SK-N-SH (cell line): ENCODE data around the gene CLK4. TPM values are rescaled to one million over a fixed set of nuclear protein-coding genes. Genes with fewer than 3 reads are reported as not detected.

Experiments
- CTCF ChIA-PET: fragments of 300-600, 350-600 bp; formaldehyde crosslinking; extraction: SDS; loops from one replicate; lab custom pipeline; 2021; lab: Yijun Ruan, JAX
- POLR2A ChIA-PET: fragments of 350-600 bp; sonication (Branson Sonifier 250); formaldehyde crosslinking; extraction: SDS; loops from one replicate; lab custom pipeline; 2020; ENCODE audit warnings: antibody characterized with exemption, inconsistent platforms; lab: Yijun Ruan, JAX
- DNase-seq: peaks from one replicate; pipeline ENCODE4 v3.0.0; 2012
- H2AFZ ChIP-seq: fragments of 200-600 bp; sonication (generic); 2 replicates; pipeline ENCODE4 v1.8.1; 2016; ENCODE audit warnings: antibody characterized with exemption, mild to moderate bottlenecking, low read depth
- H3F3A ChIP-seq: fragments of 200-600 bp; sonication (generic); replicated peaks from 2 replicates; pipeline ENCODE3; 2016; ENCODE audit warnings: antibody characterized with exemption, mild to moderate bottlenecking; ENCODE audit not compliant: insufficient read depth
- H3K27ac ChIP-seq, 2 experiments: fragments of 200-500 bp in 1 of 2; fragments of 200-600 bp in 1 of 2; sonication (Bioruptor generic) in 1 of 2; sonication (generic), shearing (Covaris generic) in 1 of 2; 2 replicates each; pipeline versions ENCODE4 v1.5.1 to v1.6.1; 2014 to 2016; ENCODE audit warnings: low read depth in 2 of 2, inconsistent platforms in 1 of 2, low read length in 1 of 2, mild to moderate bottlenecking in 1 of 2, mixed read lengths in 1 of 2
- H3K27me3 ChIP-seq: fragments of 200-600 bp; sonication (generic), shearing (Covaris generic); 2 replicates; pipeline ENCODE4 v1.6.1; 2016; ENCODE audit warnings: mixed run types; ENCODE audit not compliant: insufficient read depth
- H3K36me3 ChIP-seq, 2 experiments: fragments of 200-500 bp in 1 of 2; fragments of 200-600 bp in 1 of 2; sonication (Bioruptor generic) in 1 of 2; sonication (generic) in 1 of 2; replicated peaks in 1 of 2; 2 replicates each; pipeline versions ENCODE3 to v1.5.1; 2014 to 2016; ENCODE audit warnings: low read length in 1 of 2, mild to moderate bottlenecking in 1 of 2; ENCODE audit not compliant: insufficient read depth in 2 of 2, control insufficient read depth in 1 of 2
- H3K4me1 ChIP-seq, 2 experiments: fragments of 200-500 bp in 1 of 2; fragments of 200-600 bp in 1 of 2; sonication (Bioruptor generic) in 1 of 2; sonication (generic), shearing (Covaris generic) in 1 of 2; 2 replicates each; pipeline versions ENCODE4 v1.5.1 to v1.6.1; 2014 to 2016; ENCODE audit warnings: low read depth in 1 of 2, low read length in 1 of 2, mixed run types in 1 of 2; ENCODE audit not compliant: insufficient read depth in 2 of 2, control insufficient read depth in 1 of 2
- H3K4me2 ChIP-seq: fragments of 200-600 bp; sonication (generic), shearing (Covaris generic); 2 replicates; pipeline ENCODE4 v1.6.1; 2017; ENCODE audit warnings: mixed run types
- H3K4me3 ChIP-seq, 2 experiments: fragments of 200-500 bp in 1 of 2; fragments of 200-600 bp in 1 of 2; sonication (Bioruptor generic) in 1 of 2; sonication (generic), shearing (Covaris generic) in 1 of 2; 2 replicates each; pipeline versions ENCODE4 v1.5.1 to v1.8.1; 2014 to 2016; ENCODE audit warnings: low read depth in 2 of 2, inconsistent platforms in 1 of 2, low read length in 1 of 2, mild to moderate bottlenecking in 1 of 2, mixed read lengths in 1 of 2, moderate library complexity in 1 of 2
- H3K79me2 ChIP-seq: fragments of 200-600 bp; sonication (generic); 2 replicates; pipeline ENCODE4 v1.8.1; 2017; ENCODE audit warnings: mild to moderate bottlenecking; ENCODE audit not compliant: insufficient read depth
- H3K9ac ChIP-seq: fragments of 200-600 bp; sonication (generic); 2 replicates; pipeline ENCODE4 v1.6.1; 2017; ENCODE audit warnings: mixed run types
- H3K9me2 ChIP-seq: fragments of 200-600 bp; sonication (generic); 2 replicates; pipeline ENCODE4 v1.6.1; 2017; ENCODE audit warnings: mixed run types
- H3K9me3 ChIP-seq: fragments of 200-600 bp; sonication (generic); 2 replicates; pipeline ENCODE4 v1.6.1; 2017; ENCODE audit warnings: mixed run types, mild to moderate bottlenecking, moderate library complexity
- H4K20me1 ChIP-seq: fragments of 200-600 bp; sonication (generic); 2 replicates; pipeline ENCODE4 v1.6.1; 2017; ENCODE audit warnings: mild to moderate bottlenecking, mixed run types; ENCODE audit not compliant: insufficient read depth
- ELF1 ChIP-seq: IDR thresholded peaks from 2 replicates; pipeline ENCODE4 v1.4.0; 2012
- EP300 ChIP-seq, 2 experiments: IDR thresholded peaks; 2 replicates each; pipeline versions ENCODE4 v1.4.0 to v1.6.1; 2012; ENCODE audit warnings: borderline replicate concordance in 1 of 2, low read depth in 1 of 2, low read length in 1 of 2
- EZH2phosphoT487 ChIP-seq: fragments of 200-600 bp; sonication (generic); IDR thresholded peaks from 2 replicates; pipeline ENCODE4 v1.6.1; 2017; ENCODE audit warnings: low read depth, mixed run types, mild to moderate bottlenecking, antibody characterized with exemption, moderate library complexity, borderline replicate concordance
- FOSL2 ChIP-seq: IDR thresholded peaks from 2 replicates; pipeline ENCODE4 v1.4.0; 2012; ENCODE audit warnings: low read depth, mild to moderate bottlenecking, moderate library complexity, borderline replicate concordance
- FOXJ3 ChIP-seq: sonication (generic); formaldehyde crosslinking; IDR thresholded peaks from 2 replicates; pipeline ENCODE4 v1.5.1; 2020; ENCODE audit warnings: mild to moderate bottlenecking, missing genetic modification reagents
- GABPA ChIP-seq: IDR thresholded peaks from 2 replicates; pipeline ENCODE4 v1.4.0; 2012; ENCODE audit warnings: low read depth, mild to moderate bottlenecking
- GATA2 ChIP-seq: sonication (generic); formaldehyde crosslinking; IDR thresholded peaks from 2 replicates; pipeline ENCODE4 v1.5.0; 2020; ENCODE audit warnings: mild to moderate bottlenecking, missing genetic modification reagents
- MEF2A ChIP-seq: IDR thresholded peaks from 2 replicates; pipeline ENCODE4 v1.4.0; 2012; ENCODE audit warnings: low read depth, borderline replicate concordance
- POLR2AphosphoS5 ChIP-seq: IDR thresholded peaks from 2 replicates; pipeline ENCODE4 v1.6.1; 2012; ENCODE audit warnings: low read depth, low read length
- RAD21 ChIP-seq: IDR thresholded peaks from 2 replicates; pipeline ENCODE4 v1.6.1; 2012; ENCODE audit warnings: mild to moderate bottlenecking, low read length
- RCOR1 ChIP-seq: fragments of 150-350 bp; IDR thresholded peaks from 2 replicates; pipeline ENCODE4 v1.6.1; 2017; ENCODE audit warnings: antibody characterized with exemption, low read length
- RFX5 ChIP-seq: IDR thresholded peaks from 2 replicates; pipeline ENCODE4 v1.6.1; 2012; ENCODE audit warnings: mild to moderate bottlenecking, improper control_type of control experiment, low read length
- SIN3A ChIP-seq: IDR thresholded peaks from 2 replicates; pipeline ENCODE4 v1.6.1; 2012; ENCODE audit warnings: low read depth, mild to moderate bottlenecking, low read length, moderate library complexity, borderline replicate concordance
- SMC3 ChIP-seq: IDR thresholded peaks from 2 replicates; pipeline ENCODE4 v1.6.1; 2012; ENCODE audit warnings: low read depth, low read length, improper control_type of control experiment
- TCF12 ChIP-seq: IDR thresholded peaks from 2 replicates; pipeline ENCODE4 v1.4.0; 2012
- YY1 ChIP-seq: IDR thresholded peaks from 2 replicates; pipeline ENCODE4 v1.4.0; 2012; ENCODE audit warnings: low read depth, mild to moderate bottlenecking
- WGBS: methylation state at CpG from one replicate; pipeline ENCODE4 v1.1.6; 2017; ENCODE audit warnings: low lambda C conversion rate; 5-methylcytosine and 5-hydroxymethylcytosine counted together
- polyA plus RNA-seq, 3 experiments: library from polyadenylated mRNA; depleted of rRNA; stranded (reverse); fragments of >200 nt; gene quantifications; 2 replicates each; pipeline ENCODE4 v1.2.3, GENCODE V29; 2012
- TF ChIP-seq, protein P1 (sequence below): IDR thresholded peaks from 2 replicates; pipeline ENCODE4 v1.4.0; 2012; ENCODE audit warnings: low read depth, borderline replicate concordance
- TF ChIP-seq, protein P2 (sequence below): fragments of 150-350 bp; IDR thresholded peaks from 2 replicates; pipeline ENCODE4 v1.6.1; 2017; ENCODE audit warnings: antibody characterized with exemption, low read length, low read depth, borderline replicate concordance
- TF ChIP-seq, protein P3 (sequence below): fragments of 150-350 bp; IDR thresholded peaks from 2 replicates; pipeline ENCODE4 v1.6.1; 2016; ENCODE audit warnings: mild to moderate bottlenecking, low read depth, low read length
- TF ChIP-seq, protein P4 (sequence below): IDR thresholded peaks from 2 replicates; pipeline ENCODE4 v1.4.0; 2012; ENCODE audit warnings: low read depth
- TF ChIP-seq, protein P5 (sequence below): IDR thresholded peaks from 2 replicates; pipeline ENCODE4; 2012

CLK4 gene
- polyA plus RNA-seq, 1 of the 3 experiments (the other 2 are of a cell fraction) = 7.5 TPM

DNA sequence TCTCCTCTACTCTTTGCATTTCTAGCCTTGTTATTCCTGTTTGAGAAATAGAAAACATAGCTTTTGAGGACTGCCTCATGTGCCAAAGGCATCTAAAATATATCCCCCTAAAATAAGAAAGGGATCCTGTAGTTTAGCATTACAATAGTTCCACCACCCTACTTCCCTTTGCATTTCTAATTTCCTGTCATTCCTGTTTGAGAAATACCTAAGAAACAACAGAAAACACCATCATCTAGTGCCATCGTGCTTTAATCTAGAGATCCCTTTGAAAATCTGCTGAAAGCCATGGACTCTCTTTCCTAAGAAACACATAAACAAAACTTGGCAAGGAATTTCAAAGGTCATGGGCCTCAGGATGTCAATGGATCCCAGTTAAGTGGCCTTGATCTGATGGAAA is 7.5 kb downstream of the CLK4 start:
- peaks cover 8% of the 10 kb centered on the region; the same call in 1 of the 2 replicates for H4K20me1 ChIP-seq
- DNase-seq = no peak
- TF ChIP-seq, protein P1, sequence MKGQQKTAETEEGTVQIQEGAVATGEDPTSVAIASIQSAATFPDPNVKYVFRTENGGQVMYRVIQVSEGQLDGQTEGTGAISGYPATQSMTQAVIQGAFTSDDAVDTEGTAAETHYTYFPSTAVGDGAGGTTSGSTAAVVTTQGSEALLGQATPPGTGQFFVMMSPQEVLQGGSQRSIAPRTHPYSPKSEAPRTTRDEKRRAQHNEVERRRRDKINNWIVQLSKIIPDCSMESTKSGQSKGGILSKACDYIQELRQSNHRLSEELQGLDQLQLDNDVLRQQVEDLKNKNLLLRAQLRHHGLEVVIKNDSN = no peak
- TF ChIP-seq SIN3A (no peak), GATA2 (no peak), RAD21 (no peak), FOXJ3 (CRISPR knock-in tag) (no peak), MEF2A (no peak), POLR2AphosphoS5 (no peak), TCF12 (no peak), EP300 (IDR thresholded peaks at IDR 0.05; ENCODE audit: borderline replicate concordance in 1 of 2, low read depth in 1 of 2, low read length in 1 of 2) (no peak)
- TF ChIP-seq, protein P2, sequence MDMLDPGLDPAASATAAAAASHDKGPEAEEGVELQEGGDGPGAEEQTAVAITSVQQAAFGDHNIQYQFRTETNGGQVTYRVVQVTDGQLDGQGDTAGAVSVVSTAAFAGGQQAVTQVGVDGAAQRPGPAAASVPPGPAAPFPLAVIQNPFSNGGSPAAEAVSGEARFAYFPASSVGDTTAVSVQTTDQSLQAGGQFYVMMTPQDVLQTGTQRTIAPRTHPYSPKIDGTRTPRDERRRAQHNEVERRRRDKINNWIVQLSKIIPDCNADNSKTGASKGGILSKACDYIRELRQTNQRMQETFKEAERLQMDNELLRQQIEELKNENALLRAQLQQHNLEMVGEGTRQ = no peak
- TF ChIP-seq, protein P3, sequence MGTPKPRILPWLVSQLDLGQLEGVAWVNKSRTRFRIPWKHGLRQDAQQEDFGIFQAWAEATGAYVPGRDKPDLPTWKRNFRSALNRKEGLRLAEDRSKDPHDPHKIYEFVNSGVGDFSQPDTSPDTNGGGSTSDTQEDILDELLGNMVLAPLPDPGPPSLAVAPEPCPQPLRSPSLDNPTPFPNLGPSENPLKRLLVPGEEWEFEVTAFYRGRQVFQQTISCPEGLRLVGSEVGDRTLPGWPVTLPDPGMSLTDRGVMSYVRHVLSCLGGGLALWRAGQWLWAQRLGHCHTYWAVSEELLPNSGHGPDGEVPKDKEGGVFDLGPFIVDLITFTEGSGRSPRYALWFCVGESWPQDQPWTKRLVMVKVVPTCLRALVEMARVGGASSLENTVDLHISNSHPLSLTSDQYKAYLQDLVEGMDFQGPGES = no peak
- TF ChIP-seq, protein P4, sequence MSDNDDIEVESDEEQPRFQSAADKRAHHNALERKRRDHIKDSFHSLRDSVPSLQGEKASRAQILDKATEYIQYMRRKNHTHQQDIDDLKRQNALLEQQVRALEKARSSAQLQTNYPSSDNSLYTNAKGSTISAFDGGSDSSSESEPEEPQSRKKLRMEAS = no peak
- H3K27me3 ChIP-seq = no peaks in the 10 kb centered on the region
- no peak overlapping the region; a peak in 1 of 4 replicates for H3K27ac ChIP-seq
- no peaks in the 10 kb centered on the region for H3F3A ChIP-seq
- no peak overlapping the region for H3K9ac ChIP-seq
- no peak overlapping the region for H3K4me2 ChIP-seq
- peaks cover 86 to 89% of the 10 kb centered on the region in 2 experiments for H3K36me3 ChIP-seq
- ChIA-PET POLR2A (no interaction called here), CTCF (interaction anchor here (0.7 to 1.9 kb wide), 4 partner anchors 10 to 384 kb away, joined by 3 to 8 read pairs (median 4); partner anchors contain the start of gene COL23A1)
- 97% methylated on average over 1 of the region's 1 CpG for WGBS
- H3K4me3 ChIP-seq = no peak overlapping the region
- H2AFZ ChIP-seq = no peak overlapping the region
- peaks cover 1 to 4% of the 10 kb centered on the region in 2 experiments; a peak in 1 of 4 replicates for H3K4me1 ChIP-seq
- no peaks in the 10 kb centered on the region for H3K9me2 ChIP-seq
- peaks cover 44% of the 10 kb centered on the region for H3K79me2 ChIP-seq
- H3K9me3 ChIP-seq = no peaks in the 10 kb centered on the region

DNA sequence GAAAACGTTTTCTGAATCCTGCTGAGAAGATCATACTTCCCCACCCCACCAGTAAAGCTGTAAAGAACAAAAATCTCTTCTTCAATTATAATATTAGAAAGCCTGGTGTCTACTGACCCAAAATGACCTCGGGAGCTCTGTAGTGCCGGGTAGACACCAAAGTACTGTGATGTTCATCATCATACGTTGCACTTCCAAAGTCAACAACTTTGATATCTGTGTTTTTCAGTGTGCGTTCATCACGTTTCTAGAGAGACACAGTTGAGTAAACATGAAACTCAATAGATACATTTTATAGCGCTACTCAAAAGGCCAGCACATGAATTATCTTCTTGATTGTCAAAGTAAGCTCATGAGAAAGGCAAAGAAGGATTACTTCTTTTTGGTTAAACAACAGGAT is 14.6 kb downstream of the CLK4 start:
- Histone ChIP-seq H3K27ac (no peak overlapping the region), H3K27me3 (no peaks in the 10 kb centered on the region), H3K9ac (no peak overlapping the region), H3K4me2 (no peak overlapping the region), H2AFZ (no peak overlapping the region), H4K20me1 (no peaks in the 10 kb centered on the region), H3K9me2 (no peaks in the 10 kb centered on the region), H3F3A (no peaks in the 10 kb centered on the region)
- POLR2A ChIA-PET = no interaction called here
- TF ChIP-seq FOXJ3 (CRISPR knock-in tag) (no peak), YY1 (no peak), EZH2phosphoT487 (no peak), ELF1 (no peak), SMC3 (no peak), RCOR1 (no peak), FOSL2 (no peak), GATA2 (no peak), RFX5 (no peak), GABPA (no peak)
- TF ChIP-seq, protein P3 = no peak
- TF ChIP-seq, protein P5, sequence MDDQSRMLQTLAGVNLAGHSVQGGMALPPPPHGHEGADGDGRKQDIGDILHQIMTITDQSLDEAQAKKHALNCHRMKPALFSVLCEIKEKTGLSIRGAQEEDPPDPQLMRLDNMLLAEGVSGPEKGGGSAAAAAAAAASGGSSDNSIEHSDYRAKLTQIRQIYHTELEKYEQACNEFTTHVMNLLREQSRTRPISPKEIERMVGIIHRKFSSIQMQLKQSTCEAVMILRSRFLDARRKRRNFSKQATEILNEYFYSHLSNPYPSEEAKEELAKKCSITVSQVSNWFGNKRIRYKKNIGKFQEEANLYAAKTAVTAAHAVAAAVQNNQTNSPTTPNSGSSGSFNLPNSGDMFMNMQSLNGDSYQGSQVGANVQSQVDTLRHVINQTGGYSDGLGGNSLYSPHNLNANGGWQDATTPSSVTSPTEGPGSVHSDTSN = no peak
- TF ChIP-seq, all 33 proteins: peak for 0
- H3K4me1 ChIP-seq = no peaks in the 10 kb centered on the region
- H3K9me3 ChIP-seq = no peaks in the 10 kb centered on the region
- DNase-seq = no peak
- H3K79me2 ChIP-seq = no peaks in the 10 kb centered on the region; the same call in 1 of the 2 replicates
- CTCF ChIA-PET = interaction anchor here (1.0 to 3.5 kb wide), 2 partner anchors 334 to 377 kb away, joined by 3 to 10 read pairs; no protein-coding TSS in a partner anchor
- H3K36me3 ChIP-seq = peaks cover 81 to 87% of the 10 kb centered on the region in 2 experiments
- no peak overlapping the region for H3K4me3 ChIP-seq
- 94% methylated on average over 7 of the region's 7 CpGs for WGBS
